Urinary bladder (tissue), 4 donors: ENCODE data around the gene HBZ. TPM values are rescaled to one million over a fixed set of nuclear protein-coding genes. Genes with fewer than 3 reads are reported as not detected.
"Not testable (repeated sequence)": the region's sequence is repeated elsewhere in the genome, so short reads cannot be mapped to it uniquely, and the experiment has no call there.

ENCODE experiments used
- DNase-seq: peaks from one replicate; pipeline ENCODE4 v3.0.0-alpha.2; 2015; ENCODE audit errors: extremely low spot score
- H3K27ac ChIP-seq: one replicate; pipeline ENCODE4 v1.5.1; 2013; ENCODE audit warnings: low read depth, mild to moderate bottlenecking, moderate library complexity
- H3K36me3 ChIP-seq: one replicate; pipeline ENCODE4 v1.6.1; 2013; ENCODE audit warnings: mild to moderate bottlenecking, moderate library complexity; ENCODE audit not compliant: insufficient read depth
- H3K4me1 ChIP-seq: one replicate; pipeline ENCODE4 v1.6.1; 2013; ENCODE audit warnings: mild to moderate bottlenecking, moderate library complexity; ENCODE audit not compliant: insufficient read depth
- H3K4me3 ChIP-seq: one replicate; pipeline ENCODE4 v1.5.1; 2013; ENCODE audit warnings: low read depth, low read length
- WGBS: extraction: QIAGEN DNeasy Blood & Tissue Kit; methylation state at CpG from one replicate; pipeline ENCODE4 v1.1.7; 2013; 5-methylcytosine and 5-hydroxymethylcytosine counted together
- polyA plus RNA-seq: library from polyadenylated mRNA; stranded (reverse); fragments of 200-250 nt; gene quantifications from one replicate; pipeline ENCODE4 v1.2.3, GENCODE V29; 2013
- total RNA-seq: library from RNA; depleted of rRNA; stranded (reverse); fragments of >200 nt; gene quantifications from one replicate; pipeline ENCODE4 v1.2.3, GENCODE V29; 2014
- donor health status: healthy with polysubstance abuse.
- donor health status: healthy.

The HBZ gene
- total and polyA plus RNA-seq, 2 donors: 0.47 to 0.85 TPM

- Histone ChIP-seq H3K27ac (no peak overlapping the region), H3K4me3 (no peak overlapping the region), H3K36me3 (peaks cover 2% of the 10 kb centered on the region), H3K4me1 (peaks cover 5% of the 10 kb centered on the region)
- 80% methylated on average over 7 of the region's 7 CpGs for WGBS
- DNase-seq: no peak
Observed at GRCh38 chr16:183005-183404, 30.6 kb downstream of the HBZ start.

GRCh38 chr16:185213-185612 lies 32.8 kb downstream of the HBZ start:
- H3K4me1 ChIP-seq: peaks cover 3% of the 10 kb centered on the region
- DNase-seq: no peak
- 80% methylated on average over 13 of the region's 13 CpGs for WGBS
- no peak overlapping the region for H3K4me3 ChIP-seq
- H3K27ac ChIP-seq: no peak overlapping the region
- H3K36me3 ChIP-seq: peaks cover 5% of the 10 kb centered on the region

GRCh38 chr16:185691-186090 lies 33.2 kb downstream of the HBZ start:
- peaks cover 5% of the 10 kb centered on the region for H3K36me3 ChIP-seq
- 83% methylated on average over 11 of the region's 11 CpGs for WGBS
- no peak for DNase-seq
- H3K27ac ChIP-seq: no peak overlapping the region
- H3K4me1 ChIP-seq: no peaks in the 10 kb centered on the region
- H3K4me3 ChIP-seq: no peak overlapping the region

DNA sequence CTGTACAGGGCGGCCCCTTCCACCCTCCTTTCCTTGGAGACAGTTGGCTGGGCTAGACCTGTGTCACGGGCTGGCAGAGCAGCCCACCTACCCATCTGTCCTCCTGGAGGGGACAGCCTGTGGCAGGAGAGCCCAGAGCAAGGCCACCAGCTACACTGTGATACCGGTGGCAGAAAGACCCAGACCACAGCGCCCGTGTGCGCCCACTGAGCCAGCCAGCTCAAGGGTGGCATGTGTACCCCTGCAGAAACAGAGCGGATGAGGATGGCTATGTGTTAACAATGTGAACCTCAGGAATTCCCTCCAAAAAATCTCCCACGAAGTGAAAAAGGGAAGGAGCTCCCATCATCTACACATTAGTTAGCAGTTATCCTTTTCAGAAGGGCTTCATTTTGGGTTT lies 34.9 kb downstream of the HBZ start:
- Histone ChIP-seq H3K36me3 (peaks cover 5% of the 10 kb centered on the region), H3K4me1 (no peaks in the 10 kb centered on the region), H3K27ac (no peak overlapping the region), H3K4me3 (no peak overlapping the region)
- no peak for DNase-seq
- 95% methylated on average over 8 of the region's 8 CpGs for WGBS

DNA sequence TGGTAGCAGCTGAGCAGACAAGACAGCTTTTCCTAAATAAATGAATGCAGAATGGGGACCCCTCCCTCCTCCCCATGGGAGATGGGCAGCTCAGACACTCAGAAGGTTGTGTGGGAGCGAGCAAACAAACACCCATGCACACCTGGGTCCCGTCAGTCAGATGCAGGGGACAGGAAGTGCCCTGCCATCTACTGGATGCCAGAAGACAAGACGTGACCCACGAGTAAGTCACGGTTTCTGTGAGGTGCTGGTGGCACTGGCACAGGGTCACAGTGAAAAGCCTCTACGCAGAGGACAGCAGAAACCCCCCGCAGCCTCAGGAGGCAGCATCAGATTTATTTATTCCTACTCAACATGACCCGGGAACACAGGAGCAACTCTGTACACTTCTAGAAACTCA lies 36.2 kb downstream of the HBZ start:
- Histone ChIP-seq H3K4me1 (no peaks in the 10 kb centered on the region), H3K27ac (no peak overlapping the region), H3K4me3 (no peak overlapping the region), H3K36me3 (peaks cover 5% of the 10 kb centered on the region)
- 77% methylated on average over 8 of the region's 8 CpGs for WGBS
- DNase-seq: no peak

GRCh38 chr16:189604-190186 lies 37.3 kb downstream of the HBZ start:
- WGBS: 94% methylated on average over 34 of the region's 34 CpGs
- no peak for DNase-seq
- H3K36me3 ChIP-seq: peaks cover 5% of the 10 kb centered on the region

DNA sequence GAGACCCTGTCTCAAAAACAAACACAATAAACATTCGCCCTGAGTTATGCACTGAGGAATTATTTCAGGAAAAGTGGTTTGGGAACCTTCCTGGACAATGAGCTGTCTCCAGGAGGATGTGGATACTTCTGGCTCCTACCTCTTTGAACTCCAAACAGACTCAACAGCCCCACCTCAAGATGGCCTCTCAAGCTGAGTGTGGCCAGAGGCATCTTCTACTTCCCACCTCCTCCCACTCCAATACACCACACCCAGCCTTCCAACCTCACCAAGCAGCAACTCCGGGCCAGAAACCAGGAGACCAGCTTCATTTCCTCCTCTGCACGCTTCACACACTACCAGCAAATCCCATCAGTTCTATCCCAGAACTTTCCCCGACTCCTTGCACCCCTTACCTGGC lies 39.4 kb downstream of the HBZ start:
- DNase-seq: no peak
- Histone ChIP-seq H3K36me3 (peaks cover 7% of the 10 kb centered on the region), H3K4me3 (no peak overlapping the region)

More at GRCh38 chr16:189604-190186, 37.3 kb downstream of the HBZ start:
- Histone ChIP-seq H3K4me1 (no peaks in the 10 kb centered on the region), H3K27ac (no peak overlapping the region), H3K4me3 (no peak overlapping the region)

DNA sequence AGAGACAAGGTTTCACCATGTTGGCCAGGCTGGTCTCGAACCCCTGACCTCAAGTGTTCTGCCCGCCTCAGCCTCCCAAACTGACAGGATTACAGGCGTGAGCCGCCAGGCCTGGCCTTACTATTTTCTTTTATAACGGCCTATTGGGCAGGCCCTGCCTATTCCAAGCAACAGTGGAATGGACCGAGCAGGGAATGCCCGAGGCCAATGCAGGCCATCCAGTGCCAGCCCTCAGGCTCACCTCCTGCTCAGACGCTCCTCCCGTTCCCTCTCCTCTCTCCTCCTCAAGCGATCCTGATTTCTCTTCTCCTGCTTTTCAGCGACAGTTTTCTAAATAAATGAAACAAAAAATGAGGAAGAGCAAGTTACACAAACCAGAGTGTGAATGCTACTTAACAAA lies 40.2 kb downstream of the HBZ start:
- WGBS: 94% methylated on average over 11 of the region's 11 CpGs
- H3K27ac ChIP-seq: no peak overlapping the region
- no peak overlapping the region for H3K4me3 ChIP-seq
- H3K4me1 ChIP-seq: no peaks in the 10 kb centered on the region
- H3K36me3 ChIP-seq: peaks cover 5% of the 10 kb centered on the region
- DNase-seq: no peak

More for the DNA sequence above, 39.4 kb downstream of the HBZ start:
- no peak overlapping the region for H3K27ac ChIP-seq
- WGBS: 89% methylated on average over 4 of the region's 4 CpGs
- H3K4me1 ChIP-seq: no peaks in the 10 kb centered on the region

- Histone ChIP-seq H3K4me3 (no peak overlapping the region), H3K27ac (no peak overlapping the region), H3K36me3 (peaks cover 5% of the 10 kb centered on the region), H3K4me1 (no peaks in the 10 kb centered on the region)
- 91% methylated on average over 15 of the region's 15 CpGs for WGBS
- DNase-seq: no peak
Observed at GRCh38 chr16:193441-193840, 41.0 kb downstream of the HBZ start.

DNA sequence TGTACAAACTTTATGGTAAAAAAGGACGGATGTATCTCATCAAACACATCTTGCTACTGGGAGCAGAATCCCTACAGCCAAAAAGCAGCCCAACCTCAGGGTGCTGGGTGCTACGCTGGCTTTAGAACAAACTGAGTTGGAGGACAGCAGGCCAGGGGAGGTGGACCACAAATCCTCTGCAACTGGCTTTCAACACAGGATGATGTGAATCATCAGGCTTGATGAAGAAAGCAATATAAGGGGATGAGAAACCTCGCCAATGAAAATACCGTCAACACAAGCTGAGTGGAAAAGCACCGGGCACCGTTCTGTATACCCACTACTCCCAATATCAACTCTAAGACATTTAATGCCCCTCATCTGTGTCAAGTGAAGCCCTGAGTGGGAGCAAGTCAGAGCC lies 42.1 kb downstream of the HBZ start:
- Histone ChIP-seq H3K27ac (no peak overlapping the region), H3K36me3 (peaks cover 5% of the 10 kb centered on the region), H3K4me1 (no peaks in the 10 kb centered on the region), H3K4me3 (no peak overlapping the region)
- no peak for DNase-seq
- 85% methylated on average over 6 of the region's 6 CpGs for whole genome bisulfite sequencing

GRCh38 chr16:200388-200787 lies 47.9 kb downstream of the HBZ start:
- H3K4me1 ChIP-seq: no peaks in the 10 kb centered on the region
- no peaks in the 10 kb centered on the region for H3K36me3 ChIP-seq
- H3K27ac ChIP-seq: no peak overlapping the region
- DNase-seq: no peak
- 94% methylated on average over 5 of the region's 5 CpGs for WGBS
- H3K4me3 ChIP-seq: no peak overlapping the region

DNA sequence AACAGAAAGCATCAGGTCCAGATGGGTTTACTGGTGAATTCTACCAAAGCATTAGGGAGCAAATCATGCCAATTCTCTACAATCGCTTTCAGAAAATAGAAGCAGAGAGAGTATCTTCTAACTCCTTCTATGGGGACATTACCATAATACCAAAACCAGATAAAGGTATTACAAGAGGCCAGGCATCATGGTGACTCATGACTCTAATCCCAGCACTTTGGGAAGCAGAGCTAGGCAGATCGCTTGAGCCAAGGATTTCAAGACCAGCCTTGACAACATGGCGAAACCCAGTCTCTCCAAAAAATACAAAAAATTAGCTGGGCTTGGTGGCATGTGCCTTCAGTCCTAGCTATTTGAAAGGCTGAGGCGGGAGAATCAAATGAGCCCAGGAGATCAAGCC lies 50.8 kb downstream of the HBZ start:
- Histone ChIP-seq H3K27ac (no peak overlapping the region), H3K4me1 (no peaks in the 10 kb centered on the region), H3K36me3 (peaks cover 4% of the 10 kb centered on the region), H3K4me3 (no peak overlapping the region)
- no peak for DNase-seq
- whole genome bisulfite sequencing: 97% methylated on average over 4 of the region's 4 CpGs

- H3K27ac ChIP-seq, H3K4me1 ChIP-seq, H3K4me3 ChIP-seq, H3K36me3 ChIP-seq, DNase-seq: not testable (repeated sequence)
- 95% methylated on average over 9 of the region's 9 CpGs for WGBS
Observed at GRCh38 chr16:204046-204445, 51.6 kb downstream of the HBZ start.
